ENCODE measurements around the gene EXOSC5.
A peak's percentile ranks its signal among the peaks of the same experiment; 100 is the strongest.
"Not testable (repeated sequence)": the region's sequence is repeated elsewhere in the genome, so short reads cannot be mapped to it uniquely, and the experiment has no call there.

Gene EXOSC5

DNA sequence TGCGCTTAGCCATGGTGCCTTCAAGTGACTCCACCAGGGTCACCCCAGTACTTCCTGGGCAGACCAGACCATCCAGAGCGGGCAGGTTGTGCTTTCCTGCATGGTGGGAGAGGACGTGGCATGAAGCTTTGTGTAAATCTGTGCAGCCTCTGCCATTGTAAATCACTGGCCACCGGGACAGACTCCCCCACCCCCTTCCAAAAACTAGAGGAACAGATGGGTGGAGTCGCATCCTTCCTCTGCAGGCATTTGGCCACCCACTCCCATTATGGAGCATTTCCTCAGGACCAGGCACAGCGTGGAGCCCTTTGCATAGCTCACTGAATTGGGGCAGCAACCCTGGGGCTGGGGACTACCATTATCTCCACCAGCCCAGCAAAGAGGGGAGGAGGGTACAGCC, 8.6 kb upstream of the EXOSC5 start:
- no peak for DNase-seq

DNA sequence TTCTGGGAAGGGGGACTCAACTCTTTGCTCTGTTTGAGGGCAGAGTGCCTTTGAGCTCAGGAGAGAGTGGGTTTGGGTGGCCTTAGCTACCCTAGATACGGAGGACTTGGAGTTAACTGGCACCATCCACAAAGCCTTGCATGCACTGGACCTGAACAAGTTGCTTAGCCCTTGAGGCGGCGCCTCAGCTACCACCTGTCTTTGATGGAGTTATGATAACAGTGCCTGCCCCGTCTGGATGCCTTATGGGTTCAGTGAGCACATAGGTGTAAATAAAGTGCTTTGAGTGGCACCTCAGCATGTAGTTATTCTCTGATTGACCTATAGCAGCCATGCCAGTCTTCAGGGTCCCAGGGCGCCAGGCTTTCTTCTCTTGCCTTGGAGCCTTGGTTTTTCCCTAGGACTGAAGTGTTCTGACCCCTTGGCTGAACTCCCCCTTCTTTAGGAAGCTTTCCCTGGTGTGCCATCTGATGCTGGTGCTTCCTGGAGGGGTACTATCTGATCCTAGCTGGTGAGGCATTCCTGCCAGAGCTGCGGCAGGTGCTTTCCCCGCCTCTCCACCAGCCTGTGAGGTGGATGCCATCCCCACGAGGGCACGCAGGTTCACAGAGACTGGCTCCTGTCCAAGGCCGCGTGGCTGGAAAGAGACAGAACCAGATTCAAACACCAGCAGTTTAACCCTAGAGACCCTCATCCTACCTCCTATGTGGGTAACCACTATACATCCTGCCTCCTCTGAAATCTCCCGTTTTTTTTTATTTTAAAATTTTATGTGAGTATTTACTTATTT, 6.2 kb upstream of the EXOSC5 start:
- DNase-seq, result no peak

GRCh38 chr19:41402010-41402409, 4.9 kb upstream of the EXOSC5 start:
- no peak for DNase-seq

- DNase-seq, result no peak
Measured at GRCh38 chr19:41401483-41401882, 4.3 kb upstream of the EXOSC5 start.

DNA sequence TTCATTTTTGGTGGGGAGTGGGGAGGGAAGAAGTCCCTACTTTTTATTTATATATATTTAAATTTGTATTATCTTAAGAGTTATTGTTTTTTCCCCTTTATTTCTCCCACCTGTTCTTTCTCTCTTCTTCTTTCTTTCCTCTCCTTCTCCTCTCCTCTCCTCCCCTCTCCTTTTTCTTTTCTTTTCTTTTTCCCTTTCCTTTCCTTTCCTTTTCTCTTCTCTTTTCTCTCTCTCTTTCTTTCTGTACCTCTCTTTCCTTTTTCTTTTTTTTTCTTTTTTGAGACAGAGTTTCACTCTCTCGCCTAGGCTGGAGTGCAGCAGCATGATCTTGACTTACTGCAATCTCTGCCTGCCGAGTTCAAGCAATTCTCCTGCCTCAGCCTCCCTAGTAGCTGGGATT, 2.4 kb upstream of the EXOSC5 start:
- DNase-seq, result no peak

- no peak for DNase-seq
Measured at GRCh38 chr19:41399091-41399490, 1.9 kb upstream of the EXOSC5 start.

- DNase-seq, result no peak
Measured at GRCh38 chr19:41398598-41398997, 1.4 kb upstream of the EXOSC5 start.

GRCh38 chr19:41398050-41398418, 875 bp upstream of the EXOSC5 start:
- peak; percentile 12 for DNase-seq

- no peak for DNase-seq
Measured at GRCh38 chr19:41395355-41395754, 1.8 kb downstream of the EXOSC5 start.

- DNase-seq, result no peak
Measured at GRCh38 chr19:41392775-41393174, 4.4 kb downstream of the EXOSC5 start.

- DNase-seq, result no peak
Measured at GRCh38 chr19:41391618-41392017, 5.5 kb downstream of the EXOSC5 start.

DNA sequence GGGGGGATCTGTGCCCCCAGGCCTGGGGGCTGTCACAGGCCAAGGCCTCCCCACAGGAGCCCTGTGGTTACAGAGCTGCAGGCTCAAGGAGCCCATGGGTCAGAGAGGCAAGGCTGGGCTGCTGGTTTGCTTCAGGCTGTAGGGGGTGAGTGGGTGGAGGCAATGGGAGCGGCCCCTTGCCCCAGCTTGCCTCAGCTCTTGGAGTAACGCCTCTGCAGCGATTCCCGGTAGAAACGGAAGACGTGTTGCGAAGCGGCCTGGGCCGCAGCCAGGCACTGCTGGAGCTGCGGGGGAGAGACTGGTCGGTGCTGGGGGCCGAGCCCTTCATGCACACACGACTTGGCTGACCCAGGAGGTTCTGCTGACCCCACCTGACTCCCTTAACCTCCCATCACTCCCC, 10.7 kb downstream of the EXOSC5 start:
- DNase-seq, result no peak

- no peak for DNase-seq
Measured at GRCh38 chr19:41384351-41384750, 12.8 kb downstream of the EXOSC5 start.

DNA sequence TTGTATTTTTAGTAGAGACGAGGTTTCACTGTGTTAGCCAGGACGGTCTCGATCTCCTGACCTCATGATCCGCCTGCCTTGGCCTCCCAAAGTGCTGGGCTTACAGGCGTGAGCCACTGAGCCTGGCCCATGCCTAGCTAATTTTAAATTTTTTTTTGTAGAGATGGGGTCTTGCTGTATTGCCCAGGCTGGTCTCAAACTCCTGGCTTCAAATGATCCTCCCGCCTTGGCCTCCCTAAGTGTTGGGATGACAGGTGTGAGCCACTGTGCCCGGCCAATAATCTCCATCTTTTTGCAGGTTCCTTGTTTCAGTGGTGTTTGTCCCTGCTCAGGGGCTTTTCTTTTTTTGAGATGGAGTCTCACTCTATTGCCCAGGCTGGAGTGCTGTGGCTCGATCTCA, 15.6 kb downstream of the EXOSC5 start:
- not testable (repeated sequence) for DNase-seq

DNA sequence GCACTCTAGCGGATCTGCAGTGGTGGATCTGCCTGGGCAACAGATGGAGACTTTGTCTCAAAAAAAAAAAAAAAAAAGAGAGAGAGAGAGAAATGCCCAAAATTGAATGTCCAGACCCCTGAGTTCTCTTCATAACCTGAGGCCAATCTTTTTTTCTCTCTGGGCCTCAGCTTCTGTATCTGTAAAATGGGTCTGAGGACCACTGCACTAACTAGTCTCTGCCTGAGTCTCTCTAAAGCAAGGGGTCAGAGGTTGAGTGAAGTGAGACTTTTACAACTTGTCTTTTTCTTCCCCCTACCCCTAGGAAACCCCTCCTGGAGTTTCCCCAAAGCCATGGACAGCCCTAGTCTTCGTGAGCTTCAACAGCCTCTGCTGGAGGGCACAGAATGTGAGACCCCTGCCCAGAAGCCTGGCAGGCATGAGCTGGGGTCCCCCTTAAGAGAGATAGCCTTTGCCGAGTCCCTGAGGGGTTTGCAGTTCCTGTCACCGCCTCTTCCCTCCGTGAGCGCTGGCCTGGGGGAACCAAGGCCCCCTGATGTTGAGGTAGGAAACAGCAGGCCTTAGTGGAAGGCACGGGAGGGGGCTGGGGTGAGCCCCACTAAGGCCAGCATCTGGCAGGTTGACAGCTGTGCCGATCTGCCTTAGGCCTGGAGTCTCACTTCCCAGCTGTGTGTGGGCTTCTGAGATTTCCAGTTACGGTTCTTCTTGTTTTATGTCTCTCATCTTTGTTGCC, 19.0 kb downstream of the EXOSC5 start:
- peak; percentile 8 for DNase-seq

DNA sequence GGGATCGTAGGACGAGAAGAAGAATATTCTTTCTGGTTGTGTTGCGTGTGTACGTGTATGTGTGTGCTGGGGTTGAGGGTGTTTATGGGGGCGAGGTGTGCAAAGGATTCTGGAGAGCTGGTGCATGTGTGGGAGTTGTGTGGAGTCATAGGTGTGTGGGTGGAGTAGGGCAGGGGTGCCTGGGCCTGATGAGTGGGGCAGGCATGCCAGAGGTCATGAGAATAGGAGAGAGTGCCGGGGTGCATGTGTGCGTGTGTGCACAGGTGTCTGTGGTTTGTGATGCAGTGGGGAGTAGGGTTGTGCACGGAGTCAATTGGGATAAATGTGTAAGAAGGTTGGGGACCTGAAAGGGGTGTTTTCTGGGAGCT, 20.2 kb downstream of the EXOSC5 start:
- no peak for DNase-seq

DNA sequence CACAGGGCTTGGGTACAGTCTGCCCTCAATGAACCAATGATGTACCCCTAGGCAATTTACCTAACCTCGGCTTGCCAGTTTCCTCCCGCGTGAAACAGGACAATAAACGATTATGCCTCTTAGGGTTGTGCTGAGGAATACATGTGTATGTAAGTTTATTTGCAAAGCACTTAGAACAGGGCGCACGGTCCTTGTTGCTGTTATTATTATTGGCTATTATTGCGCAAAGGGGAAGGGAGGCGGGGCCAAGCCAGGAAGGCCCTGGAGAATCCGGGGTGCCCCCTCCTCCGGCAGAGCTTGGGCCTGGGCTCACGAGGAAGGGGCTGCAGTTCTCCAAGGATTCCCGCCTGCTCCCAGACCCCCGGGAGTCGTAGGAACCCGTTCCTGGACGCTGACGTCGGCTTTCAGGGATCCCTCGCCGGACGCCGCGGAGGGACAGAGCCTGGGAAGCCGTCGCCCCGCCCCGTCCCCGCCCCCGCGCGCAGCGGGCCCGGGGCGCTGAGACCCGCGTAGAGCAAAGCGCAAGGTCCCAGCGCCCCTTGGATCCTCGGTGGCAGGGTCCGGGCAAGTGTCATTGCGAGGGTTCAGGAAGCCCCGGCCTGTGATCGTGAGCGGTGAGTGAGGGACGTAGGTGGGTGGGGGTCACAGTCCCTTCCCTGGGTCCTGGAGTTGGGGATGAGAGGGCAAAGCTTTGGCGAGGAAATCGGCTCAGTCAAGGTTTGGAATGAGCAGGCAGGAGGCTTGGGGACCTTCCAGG, 20.7 kb downstream of the EXOSC5 start, which contains the start of gene TMEM91:
Gene TMEM91 (plus strand): TSS at position 293 of the 757 bp plus-strand sequence. CDS start 1,777 bp downstream, outside the sequence.
- no peak for DNase-seq

DNA sequence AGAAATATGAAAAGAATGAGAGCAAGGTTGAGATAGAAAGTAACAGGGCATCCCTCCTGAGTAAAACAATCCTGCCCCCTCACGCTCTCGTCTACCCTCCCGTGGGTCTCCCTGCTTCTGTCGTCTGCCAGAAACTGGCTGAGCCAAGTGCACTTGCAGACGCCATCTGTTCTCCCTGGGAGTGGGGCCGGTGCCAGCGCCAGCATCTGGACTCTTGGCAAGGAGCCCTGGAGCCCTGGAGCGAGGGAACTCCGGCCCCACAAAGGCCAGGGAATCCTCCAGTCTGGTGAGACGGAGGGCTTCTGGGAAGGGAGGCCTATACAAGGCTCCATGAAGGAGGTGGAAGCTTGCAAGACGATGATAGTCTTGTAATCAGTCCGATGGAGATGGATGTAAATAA, 23.2 kb downstream of the EXOSC5 start:
- DNase-seq, result peak; percentile 82

DNA sequence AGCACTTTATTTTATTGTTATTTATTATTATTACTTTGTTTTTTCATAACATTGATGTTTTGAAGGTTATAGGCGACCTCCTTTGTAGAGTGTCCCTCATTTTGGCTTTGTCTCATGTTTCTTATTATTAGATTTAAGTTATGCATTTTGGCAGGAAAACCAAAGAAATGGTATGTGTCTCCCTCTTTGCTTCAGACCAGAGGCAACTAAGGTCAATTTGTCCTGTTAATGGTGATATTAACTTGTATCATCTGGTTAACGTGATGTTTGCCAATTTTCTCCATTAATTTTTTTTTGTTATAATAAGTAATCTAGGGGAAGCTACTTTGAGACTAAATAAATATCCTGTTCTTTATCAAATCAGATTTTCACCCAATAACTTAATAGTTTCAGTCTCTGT, 24.7 kb downstream of the EXOSC5 start:
- DNase-seq, result no peak

GRCh38 chr19:41371541-41371940, 25.6 kb downstream of the EXOSC5 start:
- no peak for DNase-seq

DNA sequence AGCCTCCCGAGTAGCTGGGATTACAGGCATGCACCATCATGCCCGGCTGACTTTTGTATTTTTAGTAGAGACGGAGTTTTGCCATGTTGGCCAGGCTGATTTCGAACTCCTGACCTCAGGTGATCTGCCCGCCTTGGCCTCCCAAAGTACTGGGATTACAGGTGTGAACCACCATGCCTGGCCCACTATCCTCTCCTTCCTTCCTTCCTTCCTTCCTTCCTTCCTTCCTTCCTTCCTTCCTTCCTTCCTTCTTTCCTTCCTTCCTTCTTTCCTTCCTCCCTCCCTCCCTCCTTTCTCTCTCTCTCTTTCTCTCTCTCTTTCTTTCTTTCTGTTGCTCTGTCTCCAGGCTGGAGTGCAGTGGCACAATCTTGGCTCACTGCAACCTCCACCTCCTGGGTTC, 26.0 kb downstream of the EXOSC5 start:
- not testable (repeated sequence) for DNase-seq

DNA sequence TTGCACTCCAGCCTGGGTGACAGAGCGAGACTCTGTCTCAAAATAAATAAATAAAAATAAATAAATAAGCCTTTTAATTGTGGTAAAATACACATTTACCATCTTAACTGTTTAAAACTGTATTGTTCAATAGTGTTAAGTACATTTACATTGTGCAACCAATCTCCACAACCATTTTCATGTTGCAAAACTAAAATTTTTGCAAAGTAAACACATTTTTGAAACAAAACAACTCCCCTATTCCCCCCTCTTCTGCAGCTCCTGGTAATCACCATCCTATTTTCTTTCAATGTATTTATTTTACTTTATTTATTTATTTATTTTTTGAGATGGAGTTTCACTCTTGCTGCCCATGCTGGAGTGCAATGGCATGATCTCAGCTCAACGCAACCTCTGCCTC, 27.4 kb downstream of the EXOSC5 start:
- no peak for DNase-seq

GRCh38 chr19:41367848-41368301, 29.3 kb downstream of the EXOSC5 start:
- peak; percentile 91 for DNase-seq
